ENCODE results near the gene DNAH12.

DNAH12 gene, protein sequence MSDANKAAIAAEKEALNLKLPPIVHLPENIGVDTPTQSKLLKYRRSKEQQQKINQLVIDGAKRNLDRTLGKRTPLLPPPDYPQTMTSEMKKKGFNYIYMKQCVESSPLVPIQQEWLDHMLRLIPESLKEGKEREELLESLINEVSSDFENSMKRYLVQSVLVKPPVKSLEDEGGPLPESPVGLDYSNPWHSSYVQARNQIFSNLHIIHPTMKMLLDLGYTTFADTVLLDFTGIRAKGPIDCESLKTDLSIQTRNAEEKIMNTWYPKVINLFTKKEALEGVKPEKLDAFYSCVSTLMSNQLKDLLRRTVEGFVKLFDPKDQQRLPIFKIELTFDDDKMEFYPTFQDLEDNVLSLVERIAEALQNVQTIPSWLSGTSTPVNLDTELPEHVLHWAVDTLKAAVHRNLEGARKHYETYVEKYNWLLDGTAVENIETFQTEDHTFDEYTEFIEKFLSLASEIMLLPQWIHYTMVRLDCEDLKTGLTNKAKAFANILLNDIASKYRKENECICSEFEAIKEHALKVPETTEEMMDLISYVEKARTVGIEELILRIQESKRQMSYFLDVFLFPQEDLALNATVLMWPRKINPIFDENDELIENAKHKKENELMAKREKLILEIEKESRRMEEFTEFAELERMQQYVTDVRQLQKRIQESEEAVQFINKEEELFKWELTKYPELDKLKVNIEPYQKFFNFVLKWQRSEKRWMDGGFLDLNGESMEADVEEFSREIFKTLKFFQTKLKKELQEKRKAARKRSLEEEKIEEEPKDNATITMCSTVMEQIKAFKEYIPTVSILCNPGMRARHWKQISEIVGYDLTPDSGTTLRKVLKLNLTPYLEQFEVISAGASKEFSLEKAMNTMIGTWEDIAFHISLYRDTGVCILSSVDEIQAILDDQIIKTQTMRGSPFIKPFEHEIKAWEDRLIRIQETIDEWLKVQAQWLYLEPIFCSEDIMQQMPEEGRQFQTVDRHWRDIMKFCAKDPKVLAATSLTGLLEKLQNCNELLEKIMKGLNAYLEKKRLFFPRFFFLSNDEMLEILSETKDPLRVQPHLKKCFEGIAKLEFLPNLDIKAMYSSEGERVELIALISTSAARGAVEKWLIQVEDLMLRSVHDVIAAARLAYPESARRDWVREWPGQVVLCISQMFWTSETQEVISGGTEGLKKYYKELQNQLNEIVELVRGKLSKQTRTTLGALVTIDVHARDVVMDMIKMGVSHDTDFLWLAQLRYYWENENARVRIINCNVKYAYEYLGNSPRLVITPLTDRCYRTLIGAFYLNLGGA (N-terminal part only)

GRCh38 chr3:57544181-57545125 is at the start of gene DNAH12:
TSS of gene DNAH12 (minus strand) at chr3:57544344. CDS start at chr3:57542870, 1,474 bp downstream.
- DNase-seq (ENCODE audit: low read depth): no peak

- DNase-seq (ENCODE audit: low read depth): no peak
Observed at GRCh38 chr3:57592306-57592705, 48.2 kb upstream of the DNAH12 start.

- DNase-seq (ENCODE audit: low read depth): no peak
Observed at GRCh38 chr3:57587905-57588304, 43.8 kb upstream of the DNAH12 start.

- no peak for DNase-seq (ENCODE audit: low read depth)
Observed at GRCh38 chr3:57586778-57587177, 42.6 kb upstream of the DNAH12 start.

DNA sequence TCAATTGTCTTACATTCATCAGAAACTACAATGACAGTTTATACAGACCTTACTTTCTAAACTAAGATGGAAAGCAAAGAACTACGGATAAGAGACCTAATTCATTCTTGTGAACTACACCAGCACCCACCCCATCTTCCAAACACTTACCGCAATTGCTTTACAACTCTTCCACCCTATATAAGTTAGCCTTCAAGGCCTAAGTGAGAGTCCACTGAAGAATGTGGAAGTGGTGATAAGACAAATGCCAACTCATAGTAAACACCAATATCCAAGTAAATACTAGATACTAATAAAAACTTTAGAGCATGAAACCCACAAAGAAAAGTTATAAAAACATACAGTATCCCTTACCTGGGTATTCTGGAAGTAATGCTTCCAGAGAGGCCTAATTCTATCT is 39.4 kb upstream of the DNAH12 start:
- DNase-seq (ENCODE audit: low read depth): no peak

GRCh38 chr3:57582474-57583168 is 38.5 kb upstream of the DNAH12 start:
- no peak for DNase-seq (ENCODE audit: low read depth)

GRCh38 chr3:57577801-57578200 is 33.7 kb upstream of the DNAH12 start:
- no peak for DNase-seq (ENCODE audit: low read depth)

DNA sequence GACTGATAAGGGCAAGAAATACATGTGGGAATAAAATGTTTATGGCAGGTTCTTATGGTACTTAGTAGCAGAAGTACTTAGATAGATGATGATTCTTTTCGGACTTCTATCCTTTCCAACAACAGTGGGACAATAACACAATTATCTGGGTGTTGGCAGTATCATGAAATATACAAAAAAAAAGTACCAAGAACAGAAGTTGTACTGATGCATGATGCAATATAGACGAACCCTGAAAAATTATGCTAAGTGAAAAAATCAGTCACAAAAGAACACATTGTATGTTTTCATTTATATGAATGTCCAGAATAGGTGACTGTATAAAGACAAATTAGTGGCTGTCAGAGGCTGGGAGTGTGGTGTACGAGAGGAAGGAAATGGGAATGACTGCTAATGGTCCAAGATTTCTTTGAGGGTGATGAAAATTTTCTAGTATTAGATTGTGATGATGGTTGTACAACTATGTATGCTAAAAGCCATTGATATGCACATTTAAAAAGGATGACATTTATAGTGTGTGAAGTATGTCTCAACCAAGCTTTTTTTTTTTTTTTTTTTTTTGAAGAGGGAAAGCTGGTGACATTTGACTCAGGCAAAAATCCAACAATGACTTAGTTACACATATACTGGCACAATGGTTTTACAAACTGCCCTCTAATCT is 32.0 kb upstream of the DNAH12 start:
- DNase-seq (ENCODE audit: low read depth): no peak

GRCh38 chr3:57572096-57572495 is 28.0 kb upstream of the DNAH12 start:
- no peak for DNase-seq (ENCODE audit: low read depth)

- no peak for DNase-seq (ENCODE audit: low read depth)
Observed at GRCh38 chr3:57570878-57571277, 26.7 kb upstream of the DNAH12 start.

DNA sequence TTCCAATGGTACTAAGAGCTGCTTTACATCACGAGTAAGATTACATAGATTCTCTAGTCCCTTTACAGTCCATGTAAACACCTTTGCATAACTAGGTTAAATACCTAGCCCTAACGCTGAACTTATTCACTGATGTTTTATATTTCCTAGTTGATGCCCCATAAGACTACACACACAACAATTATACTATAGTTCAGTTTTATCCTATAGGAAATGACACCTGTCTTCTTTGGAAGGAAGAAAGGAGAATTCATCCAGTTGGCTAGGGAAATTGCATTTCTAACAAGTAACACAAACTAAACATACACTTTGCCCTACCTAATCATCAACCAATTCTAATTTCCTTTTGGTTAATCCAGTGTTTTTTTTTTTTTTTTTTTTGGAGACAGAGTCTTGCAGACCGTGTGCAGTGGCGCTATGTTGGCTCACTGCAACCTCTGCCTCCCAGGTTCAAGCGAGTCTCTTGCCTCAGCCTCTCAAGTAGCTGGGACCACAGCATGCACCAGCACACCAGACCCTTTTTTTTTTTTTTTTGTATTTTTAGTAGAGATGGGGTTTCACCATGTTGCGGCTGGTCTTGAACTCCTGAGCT is 25.8 kb upstream of the DNAH12 start:
- DNase-seq (ENCODE audit: low read depth): no peak

DNA sequence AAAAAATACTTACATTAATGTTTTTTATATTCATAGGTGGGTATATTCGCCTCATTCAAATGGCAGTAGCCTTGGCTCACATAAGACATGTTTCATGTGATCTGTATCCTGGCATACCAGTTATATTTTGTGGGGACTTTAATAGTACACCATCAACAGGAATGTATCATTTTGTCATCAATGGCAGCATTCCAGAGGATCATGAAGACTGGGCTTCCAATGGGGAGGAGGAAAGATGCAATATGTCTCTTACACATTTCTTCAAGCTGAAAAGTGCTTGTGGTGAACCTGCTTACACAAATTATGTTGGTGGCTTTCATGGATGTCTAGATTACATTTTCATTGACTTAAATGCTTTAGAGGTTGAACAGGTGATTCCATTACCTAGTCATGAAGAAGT is 15.4 kb upstream of the DNAH12 start:
- no peak for DNase-seq (ENCODE audit: low read depth)

- peak; percentile 18 for DNase-seq (ENCODE audit: low read depth)
Observed at GRCh38 chr3:57557085-57557537, 13.0 kb upstream of the DNAH12 start.

DNA sequence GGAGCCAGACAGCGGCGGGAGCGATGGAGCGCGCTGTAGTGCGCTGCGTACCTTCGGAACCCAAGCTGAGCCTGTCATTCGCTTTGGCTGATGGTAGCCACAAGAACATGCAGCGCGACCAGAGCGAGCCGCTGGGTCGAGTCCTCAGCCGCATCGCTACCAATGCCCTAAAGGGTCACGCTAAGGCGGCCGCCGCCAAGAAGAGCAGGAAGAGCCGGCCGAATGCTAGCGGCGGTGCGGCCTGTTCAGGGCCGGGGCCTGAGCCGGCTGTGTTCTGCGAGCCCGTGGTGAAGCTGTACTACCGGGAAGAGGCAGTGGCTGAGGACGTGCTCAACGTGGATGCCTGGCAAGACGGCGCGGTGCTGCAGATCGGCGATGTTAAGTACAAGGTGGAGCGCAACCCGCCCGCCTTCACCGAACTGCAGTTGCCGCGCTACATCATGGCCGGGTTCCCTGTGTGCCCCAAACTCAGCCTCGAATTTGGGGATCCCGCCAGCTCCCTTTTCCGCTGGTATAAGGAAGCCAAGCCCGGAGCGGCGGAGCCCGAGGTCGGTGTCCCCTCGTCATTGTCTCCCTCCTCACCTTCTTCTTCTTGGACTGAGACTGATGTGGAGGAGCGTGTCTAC is 12.4 kb upstream of the DNAH12 start:
- peak; percentile 7 for DNase-seq (ENCODE audit: low read depth)

- DNase-seq (ENCODE audit: low read depth): peak; percentile 63
Observed at GRCh38 chr3:57555738-57556458, 11.8 kb upstream of the DNAH12 start, which contains the start of gene PDE12. TSS of gene PDE12 (plus strand) at chr3:57556274. CDS start at chr3:57556380, 106 bp downstream.

GRCh38 chr3:57555306-57555705 is 11.2 kb upstream of the DNAH12 start:
- no peak for DNase-seq (ENCODE audit: low read depth)

DNA sequence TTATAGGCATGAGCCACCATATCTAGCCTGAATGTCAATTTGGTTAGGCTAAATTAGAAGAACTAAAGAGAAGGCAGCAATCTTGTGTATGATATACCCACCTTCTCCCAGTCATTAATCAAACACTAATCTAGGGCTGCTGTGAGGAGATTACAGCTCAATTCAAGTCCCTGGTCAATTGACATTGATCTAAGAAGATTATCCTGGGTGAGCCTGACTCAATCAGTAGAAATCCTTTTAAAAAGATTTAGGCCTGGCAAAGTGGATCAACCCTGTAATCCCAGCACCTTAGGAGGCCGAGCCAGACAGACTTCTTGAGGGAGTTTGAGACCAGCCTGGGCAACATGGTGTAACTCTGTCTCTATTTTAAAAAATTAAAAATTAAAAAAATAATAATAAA is 2.5 kb upstream of the DNAH12 start:
- no peak for DNase-seq (ENCODE audit: low read depth)

GRCh38 chr3:57545636-57546268 is 1.6 kb upstream of the DNAH12 start:
- DNase-seq (ENCODE audit: low read depth): no peak
